OCI-LY7 (cell line): ENCODE results near the gene LGR6. TPM values are rescaled to one million over a fixed set of nuclear protein-coding genes. Genes with fewer than 3 reads are reported as not detected.

Experiments
- BruUV-seq: library from RNA; stranded (reverse); fragments of 400-500 nt; replicated peaks from 2 replicates; lab custom pipeline; 2021; lab: Mats Ljungman, UMichigan
- CTCF ChIA-PET: fragments of 300-600 bp; sonication (Branson Sonifier 250); formaldehyde crosslinking; loops from one replicate; lab custom pipeline; 2022; ENCODE audit warnings: antibody characterized with exemption; ENCODE audit not compliant: unreplicated experiment; lab: Charles Lee
- POLR2A ChIA-PET: fragments of 300-600 bp; sonication (Branson Sonifier 250); formaldehyde crosslinking; loops from one replicate; lab custom pipeline; 2022; ENCODE audit warnings: antibody characterized with exemption; lab: Charles Lee
- DNase-seq: peaks from one replicate; pipeline ENCODE4 v3.0.0-alpha.2; 2015; ENCODE audit warnings: low spot score
- H2AFZ ChIP-seq: fragments of 200-600 bp; sonication (generic), shearing (Covaris generic); 2 replicates; pipeline ENCODE4 v1.6.1; 2014; ENCODE audit warnings: mild to moderate bottlenecking, antibody characterized with exemption, low read length, moderate library complexity
- H3K27ac ChIP-seq: fragments of 200-600 bp; sonication (generic); 2 replicates; pipeline ENCODE4 v1.5.1; 2014; ENCODE audit warnings: mixed run types, low read depth, mild to moderate bottlenecking, moderate library complexity, low read length, inconsistent platforms; ENCODE audit not compliant: poor library complexity, severe bottlenecking
- H3K36me3 ChIP-seq: fragments of 200-600 bp; sonication (generic); 2 replicates; pipeline ENCODE4 v1.6.1; 2014; ENCODE audit warnings: mild to moderate bottlenecking, antibody characterized with exemption, low read length, moderate library complexity, mixed read lengths; ENCODE audit not compliant: insufficient read depth
- H3K4me1 ChIP-seq: fragments of 200-600 bp; sonication (generic); 2 replicates; pipeline ENCODE4 v1.5.1; 2014; ENCODE audit warnings: mild to moderate bottlenecking, low read length; ENCODE audit not compliant: insufficient read depth, poor library complexity, severe bottlenecking
- H3K4me2 ChIP-seq: fragments of 200-600 bp; sonication (generic); 2 replicates; pipeline ENCODE4 v1.6.1; 2014; ENCODE audit warnings: mild to moderate bottlenecking, low read length
- H3K4me3 ChIP-seq: fragments of 200-600 bp; sonication (generic); 2 replicates; pipeline ENCODE4 v1.5.1; 2014; ENCODE audit warnings: mild to moderate bottlenecking, low read depth, low read length; ENCODE audit not compliant: poor library complexity, severe bottlenecking
- H3K79me2 ChIP-seq: fragments of 200-600 bp; sonication (generic); 2 replicates; pipeline ENCODE4 v1.6.1; 2016; ENCODE audit warnings: low read depth, mild to moderate bottlenecking, low read length, moderate library complexity, mixed read lengths; ENCODE audit not compliant: insufficient read depth
- H3K9me2 ChIP-seq: fragments of 200-600 bp; sonication (generic); 2 replicates; pipeline ENCODE4 v1.6.1; 2016; ENCODE audit warnings: mild to moderate bottlenecking, low read length, mixed read lengths; ENCODE audit not compliant: insufficient read depth
- H3K9me3 ChIP-seq: fragments of 200-600 bp; sonication (generic); 2 replicates; pipeline ENCODE4 v1.6.1; 2014; ENCODE audit warnings: mild to moderate bottlenecking, mixed run types, low read length, mixed read lengths
- H4K20me1 ChIP-seq: fragments of 200-600 bp; sonication (generic); 2 replicates; pipeline ENCODE4 v1.6.1; 2014; ENCODE audit warnings: mild to moderate bottlenecking, antibody characterized with exemption, low read length, moderate library complexity, mixed read lengths; ENCODE audit not compliant: insufficient read depth
- CTCF ChIP-seq: fragments of 200-600 bp; sonication (generic); conservative IDR thresholded peaks from 2 replicates; pipeline ENCODE4 v1.5.1; 2014; ENCODE audit warnings: mild to moderate bottlenecking, antibody characterized with exemption, low read length, moderate library complexity, mixed read lengths
- EZH2phosphoT487 ChIP-seq: fragments of 200-600 bp; sonication (generic); IDR thresholded peaks from 2 replicates; pipeline ENCODE4 v1.6.1; 2018; ENCODE audit warnings: low read depth, borderline replicate concordance, mild to moderate bottlenecking, mixed run types, antibody characterized with exemption, low read length, moderate library complexity, mixed read lengths
- intact Hi-C: fragments of 100-400 bp; cut with micrococcal nuclease; formaldehyde crosslinking; loops from one replicate; pipeline ENCODE4 v1.10.0; 2022; ENCODE audit not compliant: unreplicated experiment
- total RNA-seq, 2 experiments: library from RNA; depleted of rRNA in 1 of 2; stranded (reverse); fragments of >200 nt in 1 of 2; shearing (Covaris generic) in 1 of 2; gene quantifications; 2 replicates each; pipeline ENCODE4 v1.2.3, GENCODE V29; 2014 to 2022

The LGR6 gene
- total RNA-seq, 2 experiments from 2014 or later, result not detected

DNA sequence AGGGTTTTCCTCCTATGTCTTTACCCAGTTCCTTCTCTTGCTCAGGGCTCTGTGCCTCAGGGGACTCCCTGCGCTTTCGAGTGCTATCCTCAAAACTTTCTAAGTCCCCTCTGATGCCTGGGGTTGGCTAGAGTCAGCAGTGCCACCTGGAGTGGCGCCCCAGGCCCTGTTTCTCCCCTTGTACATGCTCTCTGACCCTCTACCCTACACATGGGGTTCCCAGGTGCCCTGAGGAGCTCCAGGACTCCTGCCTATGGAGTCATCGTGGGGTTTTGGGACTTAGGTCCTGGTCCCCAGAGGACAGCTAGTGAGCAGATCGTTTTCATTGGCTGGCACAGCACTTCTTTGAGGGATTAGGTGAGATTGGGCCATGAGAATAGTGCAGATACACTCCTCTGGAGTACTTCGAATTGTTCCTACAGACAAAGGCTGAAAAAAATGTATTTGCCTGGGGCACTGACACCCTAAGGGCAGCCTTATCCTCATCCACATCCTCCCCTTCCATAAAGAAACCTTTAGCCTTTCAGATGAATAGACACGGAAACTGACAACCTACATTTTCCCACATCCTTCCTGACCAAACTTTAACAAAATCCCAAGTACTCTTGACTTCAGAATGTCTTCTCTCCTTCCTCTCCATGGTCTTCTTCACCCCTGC lies 41.5 kb downstream of the LGR6 start:
- Histone ChIP-seq H3K79me2 (no peaks in the 10 kb centered on the region), H3K4me1 (no peaks in the 10 kb centered on the region), H2AFZ (no peak overlapping the region), H3K4me3 (no peak overlapping the region), H4K20me1 (no peaks in the 10 kb centered on the region), H3K9me3 (no peaks in the 10 kb centered on the region), H3K9me2 (no peaks in the 10 kb centered on the region), H3K36me3 (no peaks in the 10 kb centered on the region), H3K4me2 (no peak overlapping the region), H3K27ac (no peak overlapping the region)
- no peak for DNase-seq
- intact Hi-C loops, result no loop called here
- ChIA-PET POLR2A (interaction anchor here (0.9 kb wide), 1 partner anchor 79 kb away, joined by 3 read pairs; no protein-coding TSS in a partner anchor), CTCF (no interaction called here)
- TF ChIP-seq EZH2phosphoT487 (no peak), CTCF (no peak)
- BruUV-seq, result no TSS peak

GRCh38 chr1:202235856-202236837 lies 42.5 kb downstream of the LGR6 start:
- POLR2A ChIA-PET, result no interaction called here

More at GRCh38 chr1:202235856-202236837, 42.5 kb downstream of the LGR6 start:
- CTCF ChIA-PET, result no interaction called here
- no peaks in the 10 kb centered on the region for H3K9me3 ChIP-seq
- H2AFZ ChIP-seq, result no peak overlapping the region
- TF ChIP-seq CTCF (peak; percentile 83), EZH2phosphoT487 (no peak)
- H3K36me3 ChIP-seq, result no peaks in the 10 kb centered on the region
- DNase-seq, result peak; percentile 64
- no peaks in the 10 kb centered on the region for H3K79me2 ChIP-seq
- no peak overlapping the region for H3K4me2 ChIP-seq
- H4K20me1 ChIP-seq, result no peaks in the 10 kb centered on the region
- no TSS peak for BruUV-seq
- intact Hi-C loops, result loop anchor here (2.0 kb wide), 1 partner anchor 79 kb away; no protein-coding TSS in a partner anchor
- no peak overlapping the region for H3K4me3 ChIP-seq
- H3K27ac ChIP-seq, result no peak overlapping the region
- H3K4me1 ChIP-seq, result no peaks in the 10 kb centered on the region
- no peaks in the 10 kb centered on the region for H3K9me2 ChIP-seq
